Heart right ventricle (tissue), 16 donors: ENCODE results near the gene MRAP. TPM values are rescaled to one million over a fixed set of nuclear protein-coding genes. Genes with fewer than 3 reads are reported as not detected.
A peak's percentile ranks its signal among the peaks of the same experiment; 100 is the strongest.

Experiments used
- ATAC-seq, 8 donors: fragments of 200-7000 bp; cut with Tn5 transposase; one replicate each; pipeline ENCODE4 v1.9.1; 2020; ENCODE audit warnings: mild to moderate bottlenecking in 8 of 8, moderate library complexity in 8 of 8, moderate number of reproducible peaks in 1 of 8
- DNase-seq, 2 donors: peaks; one replicate each; pipeline ENCODE4 v3.0.0-alpha.2; 2020
- H3K27ac ChIP-seq, 10 donors: fragments of 200-600 bp; sonication (generic) in 2 of 10; one replicate each; pipeline versions ENCODE4 v1.5.0 to v1.8.0; 2020 to 2022; ENCODE audit warnings: mild to moderate bottlenecking in 3 of 10
- H3K27me3 ChIP-seq, 7 donors: fragments of 200-600 bp; one replicate each; pipeline ENCODE4 v1.8.0; 2021 to 2022; ENCODE audit warnings: mild to moderate bottlenecking in 2 of 7
- H3K36me3 ChIP-seq, 9 donors: fragments of 200-600 bp; sonication (generic) in 1 of 9; one replicate each; pipeline versions ENCODE4 v1.5.0 to v1.8.0; 2020 to 2022; ENCODE audit warnings: mild to moderate bottlenecking in 2 of 9
- H3K4me1 ChIP-seq, 9 donors: fragments of 200-600 bp; sonication (generic) in 1 of 9; one replicate each; pipeline versions ENCODE4 v1.5.0 to v1.8.0; 2020 to 2022; ENCODE audit warnings: mild to moderate bottlenecking in 4 of 9
- H3K4me3 ChIP-seq, 10 donors: fragments of 200-600 bp; sonication (generic) in 2 of 10; one replicate each; pipeline versions ENCODE4 v1.5.0 to v1.8.0; 2020 to 2022; ENCODE audit warnings: mild to moderate bottlenecking in 7 of 10, moderate library complexity in 2 of 10
- H3K9me3 ChIP-seq, 11 donors: fragments of 200-600 bp in 10 of 11; sonication (generic) in 2 of 11; one replicate each; pipeline versions ENCODE4 v1.5.0 to v1.8.0; 2013 to 2022; ENCODE audit warnings: mild to moderate bottlenecking in 2 of 11, control low read depth in 1 of 11, moderate library complexity in 1 of 11
- CTCF ChIP-seq, 9 donors: fragments of 200-600 bp; sonication (generic) in 2 of 9; IDR thresholded peaks; one replicate each; pipeline versions ENCODE4 v1.5.0 to v1.8.0; 2021 to 2022; ENCODE audit warnings: antibody characterized with exemption in 9 of 9, mild to moderate bottlenecking in 5 of 9, moderate library complexity in 1 of 9
- WGBS, 2 donors: extraction: QIAGEN DNeasy Blood & Tissue Kit; methylation state at CpG; one replicate each; pipeline ENCODE4 v1.1.7; 2013; ENCODE audit warnings: inconsistent platforms in 1 of 2; 5-methylcytosine and 5-hydroxymethylcytosine counted together
- intact Hi-C, 10 donors: fragments of 100-400 bp; cut with DNase I; formaldehyde crosslinking; loops; one replicate each; pipeline versions ENCODE4 v1.11.1 to v1.14.2; 2022
- polyA plus RNA-seq, 2 donors: library from polyadenylated mRNA; stranded (reverse); fragments of 200-250 nt; gene quantifications; one replicate each; pipeline ENCODE4 v1.2.3, GENCODE V29; 2013
- total RNA-seq, 10 donors: library from RNA; stranded (reverse); fragmentation: NEBNext Ultra II Directional in 3 of 10; extraction: Animal tissue kit (Norgen Biotek cat#: 25700) in 3 of 10; gene quantifications; one replicate each; pipeline versions ENCODE4 v1.2.1 to v1.2.4, GENCODE V29; 2021 to 2023
- donor health status: Arrhythmogenic right ventricular cardiomyopathy.
- donor health status: ischemic (EF 13 %, LVEDD 7.1; RV severe dilation, severe dysfunction).
- donor health status: healthy with polysubstance abuse.
- donor health status: DM: no; HTN: yes; CAD: no.
- donor health status: DM: no; HTN: no; CAD: no.
- donor health status: ischemic (EF 25% LVEDD 6.9; RV normal size, moderate dysfunction).
- donor health status: ischemic (EF 25% LVEDD 5.7; RV mildly dilated, moderate dysfunction).
- donor health status: healthy.
- donor health status: DM: yes; HTN: yes; CAD: no.
- donor health status: Ischemic cardiomyopathy.
- donor health status: ischemic (EF 35%, LVEDD 5.7; RV mildly dilated, moderate dysfunction).
- donor health status: nonischemic (EF 11% LVEDD 7.7; RV severe dilation, severe dysfunction).
- donor health status: DM: yes; HTN: yes; CAD: no.
- donor health status: PGD.
- donor health status: ischemic (EF 29% LVEDD 5.4; RV normal size, mild dysfunction).
- donor health status: nonischemic (EF 23%, LVEDD 6.1; RV moderate dilation, normal function).

MRAP gene
- total and polyA plus RNA-seq, 12 donors = 0.63 to 10.5 (median 0.78) TPM; not detected in 5

- Histone ChIP-seq H3K9me3 (no peaks in the 10 kb centered on the region), H3K4me3 (no peak overlapping the region), H3K36me3 (peaks cover 0 to 100% (median 70%) of the 10 kb centered on the region in 9 donors), H3K4me1 (peaks cover 0 to 26% (median under 1%) of the 10 kb centered on the region in 9 donors), H3K27me3 (no peaks in the 10 kb centered on the region), H3K27ac (no peak overlapping the region)
- no peak for DNase-seq
- 83 to 87% methylated on average over 9 of the region's 9 CpGs for WGBS, 2 donors
- ATAC-seq = no peak
- TF ChIP-seq CTCF (IDR thresholded peaks at IDR 0.05) = no peak
- intact Hi-C loops = no loop called here
Measured at GRCh38 chr21:32317726-32318125, 19.1 kb downstream of the MRAP start.

- no peak for ATAC-seq
- H3K27me3 ChIP-seq = no peaks in the 10 kb centered on the region
- H3K36me3 ChIP-seq = peaks cover 0 to 100% (median 76%) of the 10 kb centered on the region in 9 donors
- H3K9me3 ChIP-seq = no peaks in the 10 kb centered on the region
- H3K27ac ChIP-seq = peak overlapping the region in 1 of 10 donors; percentile 53
- intact Hi-C loops = no loop called here
- TF ChIP-seq CTCF (IDR thresholded peaks at IDR 0.05) = no peak
- peaks cover 0 to 21% (median 0%) of the 10 kb centered on the region in 9 donors for H3K4me1 ChIP-seq
- no peak overlapping the region for H3K4me3 ChIP-seq
- WGBS, 2 donors = 95 to 96% methylated on average over 7 of the region's 7 CpGs
- no peak for DNase-seq
Measured at GRCh38 chr21:32319012-32319411, 20.4 kb downstream of the MRAP start.

GRCh38 chr21:32320059-32320458 lies 21.4 kb downstream of the MRAP start:
- no peak for TF ChIP-seq CTCF (IDR thresholded peaks at IDR 0.05)
- no peaks in the 10 kb centered on the region for H3K27me3 ChIP-seq
- ATAC-seq (peak in 2 of 8 donors; percentile 43 to 50), DNase-seq (no peak)
- H3K4me3 ChIP-seq = no peak overlapping the region
- H3K9me3 ChIP-seq = no peaks in the 10 kb centered on the region
- intact Hi-C loops = no loop called here
- H3K36me3 ChIP-seq = peaks cover 0 to 100% (median 78%) of the 10 kb centered on the region in 9 donors
- WGBS, 2 donors = 79 to 84% methylated on average over 6 of the region's 6 CpGs
- no peak overlapping the region for H3K27ac ChIP-seq
- H3K4me1 ChIP-seq = peaks cover 0 to 21% (median 0%) of the 10 kb centered on the region in 9 donors

GRCh38 chr21:32320726-32321125 lies 22.1 kb downstream of the MRAP start:
- Histone ChIP-seq H3K4me1 (peaks cover 0 to 22% (median 0%) of the 10 kb centered on the region in 9 donors), H3K27ac (no peak overlapping the region), H3K36me3 (peaks cover 0 to 100% (median 83%) of the 10 kb centered on the region in 9 donors), H3K9me3 (no peaks in the 10 kb centered on the region), H3K27me3 (no peaks in the 10 kb centered on the region), H3K4me3 (no peak overlapping the region)
- no peak for TF ChIP-seq CTCF (IDR thresholded peaks at IDR 0.05)
- intact Hi-C loops = no loop called here
- WGBS, 2 donors = 93 to 95% methylated on average over 13 of the region's 13 CpGs
- ATAC-seq = no peak
- DNase-seq = no peak
